WERI-Rb-1 (cell line): ENCODE results near the gene HDAC10.

Source experiments
- DNase-seq: peaks from one replicate; pipeline ENCODE4 v3.0.0-alpha.2; 2020
- H3K27ac ChIP-seq: fragments of 250-450 bp; sonication (Bioruptor Pico); 2 replicates; pipeline ENCODE4 v1.5.1; 2020; ENCODE audit warnings: mild to moderate bottlenecking, moderate library complexity
- H3K27me3 ChIP-seq: fragments of 250-450 bp; sonication (Bioruptor Pico); 2 replicates; pipeline ENCODE4 v1.5.1; 2021; ENCODE audit warnings: mild to moderate bottlenecking, low read depth, moderate library complexity; ENCODE audit not compliant: insufficient read depth, severe bottlenecking
- H3K36me3 ChIP-seq: fragments of 250-450 bp; sonication (Bioruptor Pico); 2 replicates; pipeline ENCODE4 v1.5.1; 2020; ENCODE audit warnings: mild to moderate bottlenecking, moderate library complexity
- H3K4me3 ChIP-seq: 2 replicates; pipeline ENCODE4 v1.5.1; 2011; ENCODE audit warnings: low read depth, mild to moderate bottlenecking, control low read depth, low read length
- H3K9me3 ChIP-seq: fragments of 250-450 bp; sonication (Bioruptor Pico); 2 replicates; pipeline ENCODE4 v1.5.1; 2021; ENCODE audit warnings: mild to moderate bottlenecking, moderate library complexity; ENCODE audit not compliant: severe bottlenecking
- TF ChIP-seq, protein P1 (sequence below): IDR thresholded peaks from 2 replicates; pipeline ENCODE4 v1.5.1; 2011; ENCODE audit warnings: low read depth, mild to moderate bottlenecking, control low read depth, inconsistent platforms, low read length

Gene HDAC10

DNA sequence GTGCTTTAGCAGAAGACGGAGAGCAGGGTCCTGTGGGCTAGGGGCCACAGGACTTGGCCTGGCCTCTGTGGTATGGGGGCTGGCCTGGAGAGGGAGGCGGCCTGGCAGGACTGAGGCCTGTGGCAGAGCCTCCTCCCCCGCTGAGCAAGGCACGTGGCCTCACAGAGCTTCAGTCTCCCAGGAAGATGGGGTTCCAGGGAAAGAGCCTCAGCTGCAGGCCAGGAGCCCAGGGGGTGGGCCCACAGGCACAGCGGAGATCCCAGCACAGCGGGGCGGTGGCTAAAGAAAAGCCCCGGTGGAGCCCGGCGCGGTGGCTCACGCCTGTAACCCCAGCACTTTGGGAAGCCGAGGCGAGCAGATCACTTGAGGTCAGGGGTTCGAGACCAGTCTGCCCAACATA, 8.2 kb upstream of the HDAC10 start:
- Histone ChIP-seq H3K4me3 (no peak overlapping the region), H3K36me3 (peaks cover 44% of the 10 kb centered on the region), H3K27ac (no peak overlapping the region), H3K9me3 (no peaks in the 10 kb centered on the region), H3K27me3 (no peaks in the 10 kb centered on the region)
- TF ChIP-seq, protein P1, sequence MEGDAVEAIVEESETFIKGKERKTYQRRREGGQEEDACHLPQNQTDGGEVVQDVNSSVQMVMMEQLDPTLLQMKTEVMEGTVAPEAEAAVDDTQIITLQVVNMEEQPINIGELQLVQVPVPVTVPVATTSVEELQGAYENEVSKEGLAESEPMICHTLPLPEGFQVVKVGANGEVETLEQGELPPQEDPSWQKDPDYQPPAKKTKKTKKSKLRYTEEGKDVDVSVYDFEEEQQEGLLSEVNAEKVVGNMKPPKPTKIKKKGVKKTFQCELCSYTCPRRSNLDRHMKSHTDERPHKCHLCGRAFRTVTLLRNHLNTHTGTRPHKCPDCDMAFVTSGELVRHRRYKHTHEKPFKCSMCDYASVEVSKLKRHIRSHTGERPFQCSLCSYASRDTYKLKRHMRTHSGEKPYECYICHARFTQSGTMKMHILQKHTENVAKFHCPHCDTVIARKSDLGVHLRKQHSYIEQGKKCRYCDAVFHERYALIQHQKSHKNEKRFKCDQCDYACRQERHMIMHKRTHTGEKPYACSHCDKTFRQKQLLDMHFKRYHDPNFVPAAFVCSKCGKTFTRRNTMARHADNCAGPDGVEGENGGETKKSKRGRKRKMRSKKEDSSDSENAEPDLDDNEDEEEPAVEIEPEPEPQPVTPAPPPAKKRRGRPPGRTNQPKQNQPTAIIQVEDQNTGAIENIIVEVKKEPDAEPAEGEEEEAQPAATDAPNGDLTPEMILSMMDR: no peak
- no peak for DNase-seq

DNA sequence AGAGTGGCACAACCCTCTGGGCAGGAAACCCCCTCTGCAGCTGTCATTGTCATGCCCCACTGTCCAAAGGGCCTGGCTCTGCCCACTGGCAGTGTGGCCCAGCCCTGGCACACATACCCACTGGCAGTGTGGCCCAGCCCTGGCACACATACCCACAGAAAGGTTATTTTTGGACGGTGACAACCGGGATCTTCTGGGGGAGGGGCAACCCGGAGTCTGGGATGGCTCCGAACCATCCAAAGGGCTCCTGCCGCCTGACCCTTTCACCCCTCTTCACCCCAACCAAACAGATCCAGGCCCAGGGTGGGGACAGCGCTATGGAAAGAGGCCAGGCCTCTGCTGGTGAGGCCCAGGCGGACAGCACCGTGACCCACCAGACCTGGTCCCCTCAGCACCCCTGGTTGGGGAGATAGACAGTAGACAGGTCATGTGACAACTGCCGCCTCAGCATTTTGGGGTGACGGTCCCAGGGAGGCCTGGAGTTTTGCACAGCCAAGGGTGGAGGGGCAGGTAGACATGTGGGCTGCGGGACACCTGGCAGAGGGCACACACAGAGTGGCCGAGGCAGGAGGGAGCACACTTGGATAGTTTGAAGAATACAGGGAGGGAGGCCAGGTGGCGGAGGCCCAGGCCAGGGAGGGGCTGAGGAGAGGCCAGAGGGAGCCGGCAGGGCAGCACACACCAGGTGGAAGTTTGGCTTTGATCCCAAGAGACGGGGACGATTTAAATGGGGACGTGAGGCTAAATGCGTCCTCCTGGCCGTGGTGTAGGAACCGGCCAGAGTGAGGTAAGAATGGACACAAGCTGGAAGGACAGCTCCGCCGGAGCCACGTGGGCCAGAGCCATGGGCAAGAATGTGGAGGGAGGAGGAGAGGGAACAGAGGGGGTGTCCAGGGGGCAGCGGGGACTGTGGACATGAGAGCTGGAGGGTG, 7.6 kb upstream of the HDAC10 start:
- Histone ChIP-seq H3K27ac (no peak overlapping the region), H3K9me3 (no peaks in the 10 kb centered on the region)

DNA sequence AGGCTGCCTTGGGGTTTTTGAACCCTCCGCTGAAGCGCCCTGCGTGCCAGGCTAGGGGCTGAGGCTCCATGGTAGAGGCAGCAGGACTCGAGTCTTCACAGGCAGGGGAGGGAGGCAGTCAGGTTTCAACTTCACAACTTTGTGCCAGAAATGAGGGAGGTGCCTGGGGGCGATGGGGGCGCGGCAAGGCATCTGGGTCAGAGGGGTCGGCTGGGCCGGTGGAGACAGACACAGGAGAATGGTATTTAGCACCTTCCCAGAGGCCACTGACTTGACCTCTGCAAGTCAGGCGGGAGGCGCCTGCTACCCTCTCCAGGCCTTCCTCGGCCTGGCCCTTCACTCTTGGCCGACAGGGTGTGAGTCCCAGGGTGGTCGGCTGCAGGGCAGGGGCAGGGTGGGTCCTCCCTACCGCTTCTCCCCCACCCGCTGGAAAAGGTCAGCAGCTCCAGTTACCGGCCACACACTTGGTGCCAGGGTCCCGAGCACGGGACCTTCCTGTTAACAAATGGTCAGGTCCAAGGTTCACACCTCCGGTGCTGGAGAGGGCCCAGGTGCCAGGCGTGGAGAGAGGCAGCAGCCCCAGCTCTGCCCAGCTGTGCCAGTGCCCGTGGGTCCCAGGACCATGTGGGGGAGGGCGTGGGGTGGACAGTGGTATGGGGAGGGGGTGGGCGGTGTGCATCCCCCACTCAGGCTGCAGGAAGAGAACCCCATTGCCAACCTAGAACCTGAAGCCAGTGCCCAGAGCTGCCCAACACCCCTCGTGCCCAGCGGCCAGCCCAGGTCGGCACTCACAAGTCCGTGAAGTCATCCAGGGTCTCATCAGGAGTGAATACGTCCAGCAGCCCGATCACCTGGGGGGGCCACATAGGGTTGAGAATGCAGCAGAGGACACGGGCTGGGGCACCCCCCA, 6.6 kb upstream of the HDAC10 start:
- Histone ChIP-seq H3K27ac (no peak overlapping the region), H3K9me3 (no peaks in the 10 kb centered on the region), H3K36me3 (peaks cover 53% of the 10 kb centered on the region), H3K27me3 (no peaks in the 10 kb centered on the region), H3K4me3 (no peak overlapping the region)
- TF ChIP-seq, protein P1: no peak
- no peak for DNase-seq

More for the DNA sequence above, 7.6 kb upstream of the HDAC10 start:
- TF ChIP-seq, protein P1: no peak
- no peak for DNase-seq
- H3K36me3 ChIP-seq: peaks cover 48% of the 10 kb centered on the region
- no peaks in the 10 kb centered on the region for H3K27me3 ChIP-seq
- no peak overlapping the region for H3K4me3 ChIP-seq

DNA sequence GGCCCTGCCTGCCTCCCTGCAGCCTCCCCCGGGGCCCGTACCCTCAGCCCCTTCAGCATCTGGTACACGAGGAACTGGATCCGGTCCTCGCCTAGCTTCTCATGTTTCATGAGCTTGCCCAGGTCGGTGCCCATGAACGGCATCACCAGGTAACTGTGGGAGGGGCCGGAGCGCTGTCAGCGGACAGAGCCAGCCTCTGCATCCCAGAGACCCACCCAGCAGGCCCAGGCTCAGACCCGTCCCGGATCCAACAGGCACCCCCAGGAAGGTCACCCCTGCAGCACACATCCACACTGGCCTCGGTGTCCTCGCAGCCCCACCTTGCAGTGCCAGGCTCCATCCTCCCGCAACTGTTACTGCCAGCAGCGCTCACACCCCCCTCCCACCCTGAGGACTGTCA, 6.0 kb upstream of the HDAC10 start:
- H3K27ac ChIP-seq: no peak overlapping the region
- H3K27me3 ChIP-seq: no peaks in the 10 kb centered on the region
- TF ChIP-seq, protein P1: no peak
- no peak for DNase-seq
- no peaks in the 10 kb centered on the region for H3K9me3 ChIP-seq
- H3K4me3 ChIP-seq: no peak overlapping the region
- H3K36me3 ChIP-seq: peaks cover 58% of the 10 kb centered on the region

DNA sequence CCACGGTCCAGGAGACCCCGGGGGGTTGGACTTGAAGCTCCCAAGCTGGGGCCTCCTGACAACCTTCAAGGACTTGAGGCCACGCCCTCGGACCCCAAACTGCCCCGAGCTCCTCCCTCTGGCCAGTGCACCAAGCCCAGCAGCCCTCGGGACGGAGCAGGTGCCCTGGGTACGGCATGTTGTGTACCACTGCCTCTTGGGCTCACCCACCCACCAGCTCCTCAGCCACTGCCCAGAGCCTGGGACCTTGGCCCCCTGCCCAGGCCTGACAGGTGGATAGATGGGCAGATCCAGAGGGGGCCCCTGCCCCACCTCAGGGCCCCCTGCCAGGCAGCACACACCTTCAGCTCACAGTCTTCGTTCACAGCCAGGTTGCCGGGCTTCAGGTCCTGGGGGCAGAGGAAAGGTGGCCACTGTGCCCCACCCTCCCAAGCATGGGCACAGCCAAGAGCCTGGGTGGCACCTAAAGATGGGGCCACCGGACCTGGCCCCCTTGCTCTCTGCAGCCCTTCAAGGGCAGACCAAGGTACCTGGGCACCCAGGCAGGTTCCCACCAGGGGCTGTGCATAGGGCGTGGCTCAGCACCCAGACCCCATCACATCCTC, 5.3 kb upstream of the HDAC10 start:
- no peak for DNase-seq
- peaks cover 58% of the 10 kb centered on the region for H3K36me3 ChIP-seq
- H3K27ac ChIP-seq: no peak overlapping the region
- H3K9me3 ChIP-seq: no peaks in the 10 kb centered on the region
- H3K27me3 ChIP-seq: no peaks in the 10 kb centered on the region
- TF ChIP-seq, protein P1: no peak
- H3K4me3 ChIP-seq: no peak overlapping the region
